ENCODE results near the gene MRPS9.

Gene MRPS9

DNA sequence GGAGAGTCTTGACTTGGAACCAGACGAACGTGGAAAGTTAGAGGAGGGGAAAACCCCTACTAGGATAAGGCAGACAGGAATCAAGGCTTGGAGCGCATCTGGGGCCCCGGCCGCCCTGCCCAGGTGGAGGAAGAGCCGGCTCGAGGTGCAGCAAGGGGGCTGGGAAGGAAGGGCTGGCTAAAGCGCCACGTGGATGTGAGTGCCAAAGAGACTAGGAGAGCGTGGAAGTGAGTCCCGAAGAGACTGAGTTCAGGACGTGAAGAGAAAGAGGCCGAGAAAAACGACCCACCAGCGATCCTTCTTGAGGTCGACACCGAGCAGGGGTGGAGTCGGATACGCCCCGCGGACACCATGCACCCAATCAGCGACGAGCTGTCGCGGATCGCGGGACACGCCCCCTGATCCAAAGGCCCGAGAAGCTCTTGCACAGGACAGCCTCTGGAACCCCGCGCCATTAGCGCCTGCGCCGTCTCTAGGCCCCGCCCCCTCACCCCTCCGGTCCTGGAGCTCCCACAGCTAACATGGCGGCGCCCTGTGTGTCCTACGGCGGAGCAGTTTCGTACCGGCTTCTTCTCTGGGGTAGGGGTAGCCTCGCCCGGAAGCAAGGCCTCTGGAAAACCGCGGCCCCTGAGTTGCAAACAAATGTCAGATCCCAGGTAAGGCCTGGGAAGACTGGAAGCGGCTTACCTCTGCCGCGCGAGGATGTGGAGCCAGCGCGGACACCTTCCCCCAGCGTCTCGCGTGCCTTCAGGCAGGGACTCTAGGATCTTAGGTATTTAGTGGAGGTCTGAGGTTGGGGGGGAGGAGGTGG, at the start of gene MRPS9:
Gene MRPS9, plus strand, starts transcription at position 498 of the 811 bp plus-strand sequence. Its CDS starts 24 bp downstream, at position 522.
- peak; percentile 98 for DNase-seq

DNA sequence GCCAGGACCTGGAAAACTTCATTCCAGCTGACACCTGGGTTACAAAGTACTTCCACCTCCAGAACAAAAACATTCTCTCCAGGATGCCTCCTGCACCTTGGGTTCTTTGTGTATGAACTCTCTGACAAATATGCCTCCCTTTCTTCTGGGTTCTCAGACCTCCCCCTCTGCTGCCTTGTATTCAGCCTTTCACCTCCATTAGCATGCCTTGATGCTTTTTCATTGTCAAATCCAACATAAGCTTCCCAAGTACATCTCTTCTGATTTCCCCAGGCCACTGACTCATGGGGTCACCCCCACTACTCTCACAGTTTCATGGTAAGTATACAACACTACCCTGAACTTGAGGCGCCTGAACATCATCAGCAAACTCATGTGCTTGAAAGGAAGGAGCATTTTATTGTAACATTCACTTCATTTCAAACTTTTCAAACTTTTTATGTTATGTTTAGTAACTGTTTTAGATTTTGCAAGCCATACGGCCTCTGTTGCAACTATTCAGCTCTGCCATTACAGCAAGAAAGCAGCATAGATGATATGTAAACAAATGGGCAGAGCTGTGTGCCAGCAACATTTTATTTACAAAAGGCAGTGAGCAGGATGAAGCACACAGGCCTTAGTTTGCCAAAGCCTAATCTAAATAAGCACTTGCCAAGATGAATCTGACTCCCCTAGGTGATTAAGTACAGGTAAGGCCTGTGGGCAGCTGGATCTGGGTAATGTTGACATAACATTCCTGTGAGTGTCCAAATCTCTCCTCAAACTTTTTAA, 32.5 kb upstream of the MRPS9 start:
- no peak for DNase-seq

DNA sequence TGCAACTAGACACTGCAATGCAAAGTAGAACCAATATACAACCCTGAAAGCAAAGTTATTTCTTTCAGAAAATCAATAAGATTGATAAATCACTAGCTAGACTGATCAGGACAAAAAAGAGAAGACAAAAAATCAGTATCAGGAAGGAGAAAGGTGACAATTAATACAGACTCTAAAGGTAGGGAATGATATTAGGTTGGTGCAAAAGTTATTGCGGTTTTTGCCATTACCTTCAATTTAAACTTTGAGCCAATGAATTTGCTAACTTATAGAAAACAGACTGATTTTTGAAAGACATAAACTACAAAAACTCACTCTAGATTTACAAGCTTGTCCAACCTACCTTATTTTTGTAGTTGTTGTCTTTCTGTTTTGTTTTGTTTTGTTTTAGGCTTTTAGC, 30.5 kb upstream of the MRPS9 start:
- DNase-seq = no peak

DNA sequence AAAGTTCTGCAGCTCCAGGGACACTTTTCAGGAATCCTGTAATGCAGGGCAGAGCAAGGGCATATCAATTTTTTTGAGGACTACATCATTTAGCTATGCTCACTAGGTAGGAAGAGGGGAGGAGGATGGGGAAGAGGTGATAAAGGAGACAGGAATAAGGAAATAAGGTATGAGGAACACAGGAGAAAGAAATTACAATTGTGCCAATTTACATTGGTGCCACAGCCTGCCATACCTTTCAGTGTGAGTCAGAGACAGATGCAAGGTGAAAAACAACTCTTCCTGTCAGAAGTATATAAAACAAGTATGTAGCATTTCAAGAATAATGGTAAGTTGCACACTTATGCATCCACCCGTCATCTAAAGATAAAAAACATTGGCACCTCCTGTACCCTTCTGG, 5.4 kb upstream of the MRPS9 start:
- DNase-seq = no peak

DNA sequence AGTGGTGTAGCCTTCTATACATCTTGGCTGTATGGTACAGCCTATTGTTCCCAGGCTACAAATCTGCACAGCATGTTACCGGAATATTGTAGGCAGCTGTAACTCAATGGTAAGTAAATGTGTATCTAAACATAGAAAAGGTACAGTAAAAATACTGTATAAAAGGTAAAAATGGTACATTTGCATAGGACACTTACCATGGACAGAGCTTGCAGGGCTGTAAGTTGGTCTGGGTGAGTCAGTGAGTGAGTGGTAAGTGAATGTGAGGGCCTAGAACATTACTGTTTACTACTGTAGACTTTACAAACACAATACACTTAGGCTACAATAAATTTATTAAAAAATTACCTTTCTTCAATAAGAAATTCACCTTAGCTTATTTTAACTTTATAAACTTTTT, 3.7 kb upstream of the MRPS9 start:
- DNase-seq = no peak

DNA sequence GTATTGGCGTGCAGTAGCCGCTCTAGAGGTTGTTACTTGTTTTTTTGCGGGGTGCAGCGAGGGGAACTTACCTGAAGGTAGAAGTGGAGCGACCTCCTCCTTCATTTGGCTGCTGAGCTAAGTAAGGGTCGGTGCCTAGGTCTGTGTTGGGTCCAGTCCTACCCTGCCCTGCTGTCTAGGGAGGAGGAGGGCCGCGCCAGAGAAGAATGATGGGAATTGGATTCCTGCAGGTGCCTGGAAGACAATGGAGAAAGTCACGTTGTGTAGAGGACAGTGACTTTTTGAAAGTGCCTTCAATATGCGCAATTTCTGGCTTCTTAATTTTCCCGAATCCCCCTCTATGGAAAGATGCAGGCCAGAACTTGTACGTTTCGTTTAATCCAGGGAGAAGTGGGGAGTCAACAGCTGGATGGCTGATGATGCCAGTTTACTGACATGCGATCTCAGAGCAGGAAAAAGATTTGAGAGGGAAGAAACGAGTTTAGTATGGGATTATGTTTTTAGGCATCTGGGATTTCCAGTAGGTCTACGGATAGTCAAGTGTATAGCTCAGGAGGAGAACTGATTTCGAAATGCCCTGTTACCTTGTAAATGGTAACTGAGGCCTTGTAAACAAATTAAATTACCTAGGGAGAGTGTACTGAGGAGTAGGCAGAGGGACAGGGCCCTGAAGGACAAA, 653 bp downstream of the MRPS9 start:
- peak; percentile 2 for DNase-seq

DNA sequence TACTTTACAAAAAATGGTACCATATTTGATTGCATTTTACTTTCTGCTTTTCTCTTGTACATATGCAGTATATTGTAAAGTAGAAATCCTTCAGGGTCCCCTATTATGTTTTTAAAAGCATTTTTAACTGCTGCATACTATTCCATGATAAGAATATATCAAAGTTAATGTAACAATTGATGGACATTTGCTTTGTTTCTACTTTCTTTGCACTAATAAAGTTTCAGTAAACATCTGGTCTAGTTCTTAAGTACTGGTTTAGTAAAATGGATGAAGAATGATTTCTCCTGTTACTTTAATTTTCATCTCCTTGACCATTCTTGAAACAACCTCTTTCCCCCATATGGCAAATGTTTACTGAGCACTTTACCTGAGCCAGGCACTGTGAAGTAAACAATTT, 1.7 kb downstream of the MRPS9 start:
- no peak for DNase-seq

- DNase-seq = no peak
Observed at GRCh38 chr2:105042189-105042588, 4.3 kb downstream of the MRPS9 start.

- DNase-seq = no peak
Observed at GRCh38 chr2:105052773-105053172, 14.9 kb downstream of the MRPS9 start.

GRCh38 chr2:105055613-105056012, 17.7 kb downstream of the MRPS9 start:
- no peak for DNase-seq

- DNase-seq = no peak
Observed at GRCh38 chr2:105056245-105056644, 18.4 kb downstream of the MRPS9 start.

DNA sequence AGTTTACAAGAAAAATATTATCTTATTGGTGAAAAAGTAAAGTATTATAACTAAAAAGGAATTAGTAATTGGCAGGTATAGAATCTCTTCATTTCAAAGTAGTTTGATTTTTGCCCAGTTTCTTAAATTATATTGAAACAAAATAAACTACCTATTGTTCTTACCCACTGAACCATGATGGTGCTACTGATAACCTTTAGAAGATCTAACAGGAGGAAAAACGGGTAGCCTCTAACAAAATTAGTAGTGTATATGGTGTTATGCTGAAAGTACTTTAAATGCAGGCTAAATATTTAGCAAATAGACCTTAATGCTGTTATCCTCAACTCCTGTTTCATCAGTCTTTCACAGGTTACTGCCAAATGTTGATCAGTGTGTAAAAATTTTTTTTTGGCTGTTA, 19.1 kb downstream of the MRPS9 start:
- DNase-seq = no peak

DNA sequence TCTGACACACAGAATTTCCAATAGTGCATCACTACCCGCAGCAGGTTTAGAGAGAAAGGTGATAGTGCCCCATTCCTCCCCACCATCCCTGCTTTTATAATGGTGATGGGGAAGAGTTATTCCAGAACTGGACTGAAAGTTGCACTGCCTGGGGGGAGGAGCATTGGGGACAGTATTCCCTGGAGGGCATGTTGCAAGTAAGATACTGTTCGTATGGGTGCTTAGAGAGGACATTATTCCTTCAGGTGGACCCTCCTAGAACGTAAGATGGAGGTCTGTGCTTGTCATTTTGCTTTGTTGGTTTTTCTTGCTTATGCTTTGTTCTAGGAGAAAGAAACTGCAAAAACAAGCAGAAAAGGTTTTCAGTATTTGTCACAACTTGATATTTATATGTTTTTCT, 23.7 kb downstream of the MRPS9 start:
- DNase-seq = no peak

GRCh38 chr2:105062158-105062557, 24.3 kb downstream of the MRPS9 start:
- no peak for DNase-seq

- no peak for DNase-seq
Observed at GRCh38 chr2:105068387-105068786, 30.5 kb downstream of the MRPS9 start.

- DNase-seq = no peak
Observed at GRCh38 chr2:105068875-105069274, 31.0 kb downstream of the MRPS9 start.

DNA sequence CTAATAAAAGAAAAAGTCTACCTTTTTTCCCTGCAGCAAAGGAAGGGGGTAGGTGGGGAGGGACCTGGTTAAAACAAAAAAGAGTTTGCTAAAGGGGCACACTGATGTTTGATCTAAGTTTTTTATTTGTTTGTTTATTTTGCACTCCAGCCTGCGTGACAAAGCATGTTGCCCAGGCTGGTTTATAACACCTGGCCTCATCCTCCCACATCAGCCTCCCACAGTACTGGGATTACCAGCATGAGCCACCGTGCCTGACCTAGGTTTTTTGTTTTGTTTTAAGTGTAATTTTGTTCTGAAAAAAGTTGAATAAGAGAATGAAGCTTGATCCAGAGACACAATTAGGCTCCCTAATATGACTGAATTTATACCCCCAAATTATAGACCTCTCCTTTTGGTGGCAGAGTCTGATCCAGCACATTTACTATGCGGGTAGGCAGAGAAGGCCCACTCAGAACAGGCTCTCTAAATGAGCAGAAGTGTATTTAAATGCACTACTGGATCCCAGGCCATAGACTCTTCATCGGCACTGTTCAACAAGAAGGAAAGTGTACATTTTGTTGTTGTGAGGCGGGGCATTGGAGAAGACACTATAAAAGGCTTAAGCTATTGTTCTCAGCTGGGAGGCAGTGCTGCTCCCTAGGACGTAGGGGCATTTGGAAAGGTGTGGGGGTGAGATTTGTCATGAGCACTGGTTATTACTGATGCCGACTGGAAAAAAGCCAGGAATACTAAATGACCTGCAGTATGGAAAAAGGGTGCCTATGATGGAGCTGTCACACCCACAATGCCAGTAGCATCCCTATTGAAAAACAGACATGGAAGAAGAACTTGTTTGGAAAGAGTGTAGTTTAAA, 32.4 kb downstream of the MRPS9 start:
- no peak for DNase-seq

- no peak for DNase-seq
Observed at GRCh38 chr2:105071379-105071778, 33.5 kb downstream of the MRPS9 start.

DNA sequence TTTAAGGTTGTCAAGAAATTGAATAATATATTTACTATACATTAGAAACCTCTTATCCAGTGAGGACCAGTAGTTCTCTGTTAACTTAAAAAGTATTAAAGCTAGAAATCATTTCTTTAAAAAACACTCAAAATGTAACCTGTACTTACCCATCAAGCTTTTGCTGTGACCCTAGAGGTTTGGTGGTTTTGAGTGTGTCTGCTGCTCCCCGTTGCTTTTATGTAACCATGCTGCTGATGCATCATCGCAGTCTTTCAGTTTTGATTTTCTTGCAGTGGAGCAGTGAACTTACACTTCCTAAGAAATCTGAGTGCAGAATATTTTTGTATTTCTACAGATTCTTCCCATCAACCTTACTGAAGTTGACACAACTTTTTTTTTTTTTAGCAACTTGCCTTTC, 34.2 kb downstream of the MRPS9 start:
- DNase-seq = no peak

- no peak for DNase-seq
Observed at GRCh38 chr2:105073591-105073990, 35.7 kb downstream of the MRPS9 start.

- DNase-seq = no peak
Observed at GRCh38 chr2:105076121-105076520, 38.3 kb downstream of the MRPS9 start.

DNA sequence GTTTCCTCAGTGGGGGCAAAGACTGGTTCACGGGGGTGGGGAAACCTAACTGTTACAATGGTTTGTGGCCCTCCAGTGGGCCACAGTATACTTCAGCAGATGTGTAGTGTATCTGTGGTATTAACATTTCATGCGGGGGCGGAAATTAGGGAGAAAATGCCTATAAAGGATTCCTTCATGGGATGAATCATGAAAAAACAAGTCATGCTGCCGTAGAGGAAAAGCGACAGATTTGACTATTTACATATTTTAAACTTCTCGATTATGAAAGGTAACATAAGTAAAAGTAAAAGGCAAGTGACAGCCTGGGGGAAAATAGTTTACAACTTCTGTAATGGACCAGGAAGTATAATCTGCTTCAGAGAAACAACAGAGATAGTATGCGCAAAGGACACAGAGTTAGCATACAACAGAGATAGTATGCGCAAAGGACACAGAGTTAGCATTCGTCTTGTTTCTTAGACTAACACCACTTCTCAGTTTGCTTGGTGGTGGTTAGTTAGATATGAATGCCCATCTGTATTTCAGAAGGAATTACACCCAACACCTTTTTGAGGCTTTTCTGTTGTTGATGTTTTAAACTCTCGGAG, 41.1 kb downstream of the MRPS9 start:
- DNase-seq = no peak

Measured in suppressor macrophage treated with lipopolysaccharide for 4 hours (primary cell).